HUES6 (cell line): ENCODE results near the gene ENTPD7.

Experiments
- H3K27ac ChIP-seq: 2 replicates; pipeline ENCODE4 v1.7.0; 2013; ENCODE audit warnings: low read depth, mild to moderate bottlenecking, low read length, inconsistent platforms
- H3K27me3 ChIP-seq: 2 replicates; pipeline ENCODE4 v1.6.1; 2013; ENCODE audit warnings: low read length; ENCODE audit not compliant: control insufficient read depth, insufficient read depth
- H3K36me3 ChIP-seq: 2 replicates; pipeline ENCODE4 v1.6.1; 2013; ENCODE audit warnings: low read length; ENCODE audit not compliant: control insufficient read depth, insufficient read depth
- H3K4me1 ChIP-seq: 2 replicates; pipeline ENCODE4 v1.6.1; 2013; ENCODE audit warnings: low read length; ENCODE audit not compliant: control insufficient read depth, insufficient read depth
- H3K4me3 ChIP-seq: 2 replicates; pipeline ENCODE4 v1.5.1; 2013; ENCODE audit warnings: low read depth, low read length
- H3K9ac ChIP-seq: one replicate; pipeline ENCODE4 v1.6.1; 2013; ENCODE audit warnings: mild to moderate bottlenecking, low read length
- H3K9me3 ChIP-seq: 2 replicates; pipeline ENCODE4 v1.6.1; 2013; ENCODE audit warnings: low read depth, low read length; ENCODE audit not compliant: control insufficient read depth, insufficient read depth

Gene ENTPD7

GRCh38 chr10:99754670-99755069 lies 95.4 kb downstream of the ENTPD7 start:
- H3K4me1 ChIP-seq: no peaks in the 10 kb centered on the region
- H3K9me3 ChIP-seq: no peaks in the 10 kb centered on the region
- no peaks in the 10 kb centered on the region for H3K27me3 ChIP-seq
- H3K36me3 ChIP-seq: peaks cover 91% of the 10 kb centered on the region
- no peak overlapping the region for H3K27ac ChIP-seq
- no peak overlapping the region for H3K9ac ChIP-seq
- no peak overlapping the region for H3K4me3 ChIP-seq
